Gastroesophageal sphincter (tissue), 3 donors: ENCODE results near the gene STK24.

Source experiments
- POLR2A ChIP-seq, 2 donors: fragments of 450-650 bp; IDR thresholded peaks; one replicate each; pipeline ENCODE4 v1.6.1; 2017; ENCODE audit warnings: antibody characterized with exemption in 2 of 2, mild to moderate bottlenecking in 2 of 2, moderate library complexity in 1 of 2
- TF ChIP-seq, protein P1 (sequence below), 4 experiments: fragments of 200-600 bp in 2 of 4; fragments of 450-650 bp in 2 of 4; sonication (generic) in 1 of 4; IDR thresholded peaks; one replicate each; pipeline ENCODE4 v1.5.1; 2017 to 2019; ENCODE audit warnings: antibody characterized with exemption in 4 of 4, mild to moderate bottlenecking in 2 of 4, moderate library complexity in 2 of 4

DNA sequence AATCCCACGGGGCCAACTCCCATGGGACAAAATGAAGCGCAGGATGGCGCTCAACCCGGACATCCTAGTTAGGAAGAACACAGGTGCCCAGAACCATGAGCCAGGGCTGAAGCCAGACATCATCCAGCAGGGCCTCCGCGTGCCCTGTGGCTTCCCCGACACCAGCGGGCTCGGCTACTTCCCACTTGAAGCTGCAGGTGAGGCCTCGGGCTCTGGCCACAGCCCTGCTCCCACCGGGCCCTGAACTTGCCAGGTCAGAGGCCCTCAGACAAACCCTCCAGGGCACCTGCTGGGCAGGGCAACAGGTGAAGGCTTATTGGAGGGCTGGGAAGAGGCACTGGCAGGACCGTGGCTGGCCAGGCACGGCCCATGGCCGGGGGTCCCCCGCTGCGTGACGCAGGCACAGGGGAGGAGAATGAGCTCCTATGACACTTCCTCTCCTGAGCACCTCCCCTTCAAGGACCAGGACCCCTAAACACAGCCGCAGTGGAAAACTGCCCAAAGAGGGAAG, 117.7 kb downstream of the STK24 start:
- TF ChIP-seq, protein P1, sequence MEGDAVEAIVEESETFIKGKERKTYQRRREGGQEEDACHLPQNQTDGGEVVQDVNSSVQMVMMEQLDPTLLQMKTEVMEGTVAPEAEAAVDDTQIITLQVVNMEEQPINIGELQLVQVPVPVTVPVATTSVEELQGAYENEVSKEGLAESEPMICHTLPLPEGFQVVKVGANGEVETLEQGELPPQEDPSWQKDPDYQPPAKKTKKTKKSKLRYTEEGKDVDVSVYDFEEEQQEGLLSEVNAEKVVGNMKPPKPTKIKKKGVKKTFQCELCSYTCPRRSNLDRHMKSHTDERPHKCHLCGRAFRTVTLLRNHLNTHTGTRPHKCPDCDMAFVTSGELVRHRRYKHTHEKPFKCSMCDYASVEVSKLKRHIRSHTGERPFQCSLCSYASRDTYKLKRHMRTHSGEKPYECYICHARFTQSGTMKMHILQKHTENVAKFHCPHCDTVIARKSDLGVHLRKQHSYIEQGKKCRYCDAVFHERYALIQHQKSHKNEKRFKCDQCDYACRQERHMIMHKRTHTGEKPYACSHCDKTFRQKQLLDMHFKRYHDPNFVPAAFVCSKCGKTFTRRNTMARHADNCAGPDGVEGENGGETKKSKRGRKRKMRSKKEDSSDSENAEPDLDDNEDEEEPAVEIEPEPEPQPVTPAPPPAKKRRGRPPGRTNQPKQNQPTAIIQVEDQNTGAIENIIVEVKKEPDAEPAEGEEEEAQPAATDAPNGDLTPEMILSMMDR (IDR thresholded peaks at IDR 0.05), result no peak
- no peak for TF ChIP-seq POLR2A (IDR thresholded peaks at IDR 0.05)
